Activated T-cell treated with anti-CD3 and anti-CD28 coated beads for 4 hours (primary cell): ENCODE results near the gene ZNHIT2.

ENCODE experiments used
- DNase-seq: peaks from one replicate; pipeline ENCODE4 v3.0.0-alpha.2; 2020

Gene ZNHIT2

GRCh38 chr11:65134240-65134951 lies 16.9 kb upstream of the ZNHIT2 start, which contains the start of gene SYVN1:
Gene SYVN1 (minus strand): TSS chr11:65134519. CDS start chr11:65133601, 918 bp downstream.
- DNase-seq, result peak; percentile 89

DNA sequence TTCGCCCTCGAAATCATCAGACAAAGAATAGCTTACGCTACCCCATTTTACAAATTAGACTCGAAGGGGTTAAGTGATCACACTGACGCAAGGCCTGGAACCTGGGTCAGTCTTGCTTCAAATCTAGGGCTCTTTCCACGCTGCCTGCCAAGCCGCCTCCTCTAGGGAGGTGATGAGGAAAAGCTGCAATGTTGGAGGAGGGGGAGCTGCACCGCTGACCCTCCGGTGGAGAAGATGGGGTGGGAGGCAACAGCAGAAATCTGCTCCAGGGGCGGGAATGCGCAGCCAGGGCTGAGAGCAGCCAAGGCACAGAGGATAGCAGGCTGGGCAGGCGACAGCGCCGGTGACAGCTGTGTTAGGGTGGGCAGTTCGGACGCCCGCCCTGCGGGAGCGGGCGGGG lies 16.2 kb upstream of the ZNHIT2 start:
- DNase-seq, result no peak

DNA sequence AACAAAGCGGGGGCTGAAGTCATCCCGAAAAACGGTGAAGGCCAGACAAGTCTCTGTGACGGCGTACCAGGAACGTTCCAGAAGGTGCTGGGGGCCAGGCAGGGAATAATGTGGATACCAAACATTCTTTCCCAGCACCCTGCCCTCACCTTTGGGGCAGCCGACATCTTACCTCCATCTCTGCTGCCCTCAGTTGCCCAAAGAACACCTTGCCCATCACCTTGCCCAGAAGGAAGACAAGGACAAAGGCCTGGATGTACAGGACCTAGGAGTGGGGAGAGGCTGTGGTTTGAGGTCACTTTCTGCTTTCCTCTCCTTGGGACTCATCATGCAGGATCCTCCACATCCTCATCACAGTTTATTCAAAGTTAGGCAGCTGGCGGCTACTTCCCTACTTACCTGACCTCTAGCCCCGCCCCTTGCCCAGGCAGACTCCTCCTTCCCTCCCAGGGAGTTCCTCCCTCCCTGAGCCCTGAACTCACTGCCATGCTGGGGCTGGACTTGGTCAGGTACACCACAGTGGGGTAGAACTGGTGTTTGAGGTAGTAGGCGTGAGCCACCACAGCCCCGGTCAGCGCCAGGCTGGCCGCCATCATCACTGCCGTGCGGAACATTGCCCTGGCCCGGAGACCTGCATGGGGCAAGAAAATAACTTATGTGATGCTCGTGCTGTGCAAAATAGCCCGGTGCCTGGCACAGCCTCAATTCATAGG lies 15.6 kb upstream of the ZNHIT2 start:
- no peak for DNase-seq

DNA sequence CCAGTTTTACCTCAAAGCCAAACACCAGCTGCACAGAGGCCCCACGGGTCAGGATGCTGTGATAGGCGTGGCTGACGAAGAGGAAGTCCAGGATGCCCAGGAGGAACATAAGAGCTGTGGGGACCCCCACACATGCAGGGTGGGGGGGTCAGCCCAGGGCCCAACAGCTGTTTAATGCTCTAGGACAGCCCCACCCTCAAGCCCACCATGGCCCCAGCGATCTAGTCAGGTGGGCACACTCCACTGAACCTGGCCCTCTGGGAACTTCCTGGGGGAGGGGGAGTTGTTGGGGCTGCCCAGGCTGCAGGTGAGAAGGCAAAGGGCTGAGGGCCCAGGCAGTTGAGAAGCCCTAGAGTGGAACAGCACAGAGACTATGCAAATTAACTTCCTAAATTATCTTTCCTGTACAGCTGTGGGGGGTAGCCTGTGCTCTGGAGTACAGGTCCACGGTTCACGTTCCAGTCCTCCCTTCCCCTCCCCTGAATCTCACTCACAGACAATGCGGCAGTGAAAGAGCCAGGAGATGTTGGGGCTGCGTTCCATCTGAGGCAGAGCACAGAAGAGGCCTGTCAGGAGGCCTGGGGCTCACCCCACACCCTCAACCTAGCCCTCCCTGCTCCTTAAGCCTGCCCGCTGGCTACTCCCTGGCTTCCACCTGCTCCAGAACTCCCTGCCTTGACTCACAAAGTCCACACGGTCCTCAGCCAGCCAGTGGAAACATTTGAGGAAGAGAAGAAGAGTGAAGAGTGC lies 14.9 kb upstream of the ZNHIT2 start:
- no peak for DNase-seq

GRCh38 chr11:65131895-65132237 lies 14.4 kb upstream of the ZNHIT2 start:
- DNase-seq, result no peak

DNA sequence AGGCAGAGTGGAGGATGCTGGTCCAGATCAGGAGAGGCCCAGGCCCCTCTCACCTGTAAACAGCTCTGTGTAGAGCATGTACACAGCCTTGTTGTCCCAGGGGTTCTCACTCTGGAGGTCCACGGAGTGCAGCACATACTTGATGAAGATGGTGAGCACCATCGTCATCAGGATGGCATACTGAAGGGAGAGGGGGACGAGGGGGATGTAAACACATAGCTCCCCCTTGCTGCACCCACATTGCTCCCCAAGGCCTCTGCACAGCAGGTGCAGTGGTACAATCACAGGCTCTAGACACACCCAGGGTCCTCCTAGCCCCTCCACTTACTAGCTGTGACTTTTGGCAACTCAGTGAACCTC lies 13.9 kb upstream of the ZNHIT2 start:
- DNase-seq, result no peak

DNA sequence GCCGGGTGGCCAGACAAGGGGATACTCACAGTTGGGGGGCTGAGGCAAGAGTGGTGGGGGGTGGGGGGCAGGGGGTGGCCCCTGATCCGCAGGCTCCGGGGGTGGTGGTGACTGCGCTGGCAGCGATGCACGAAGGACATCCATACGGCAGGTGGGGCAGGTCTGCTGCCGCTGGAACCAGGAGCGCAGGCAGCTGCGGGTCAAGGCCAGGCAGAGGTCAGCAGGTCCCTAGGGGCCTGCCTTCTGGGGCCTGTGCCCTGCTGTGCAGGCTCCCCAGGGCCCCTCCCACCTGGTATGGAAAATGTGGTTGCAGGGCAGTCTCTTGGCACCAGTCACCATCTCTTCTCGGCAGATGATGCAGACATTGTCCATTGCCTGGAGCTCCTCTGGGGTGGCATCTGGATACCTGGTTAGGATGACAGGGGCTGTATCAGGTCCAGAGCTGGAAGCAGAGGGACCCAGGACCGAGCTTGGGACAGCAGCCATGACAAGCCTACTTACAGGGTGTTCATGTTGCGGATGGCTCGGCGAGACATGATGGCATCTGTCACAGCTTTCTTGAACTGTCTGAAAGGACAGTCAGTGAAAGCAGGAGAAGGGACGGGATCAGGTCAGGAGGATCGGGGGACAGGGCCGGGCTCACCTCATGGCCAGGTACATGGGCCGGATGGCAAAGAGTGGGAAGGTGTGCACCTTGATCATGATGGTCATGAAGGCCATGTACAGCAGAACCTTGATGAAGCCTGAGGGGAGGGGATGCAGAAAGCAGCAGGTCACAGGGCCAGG lies 13.3 kb upstream of the ZNHIT2 start:
- no peak for DNase-seq

DNA sequence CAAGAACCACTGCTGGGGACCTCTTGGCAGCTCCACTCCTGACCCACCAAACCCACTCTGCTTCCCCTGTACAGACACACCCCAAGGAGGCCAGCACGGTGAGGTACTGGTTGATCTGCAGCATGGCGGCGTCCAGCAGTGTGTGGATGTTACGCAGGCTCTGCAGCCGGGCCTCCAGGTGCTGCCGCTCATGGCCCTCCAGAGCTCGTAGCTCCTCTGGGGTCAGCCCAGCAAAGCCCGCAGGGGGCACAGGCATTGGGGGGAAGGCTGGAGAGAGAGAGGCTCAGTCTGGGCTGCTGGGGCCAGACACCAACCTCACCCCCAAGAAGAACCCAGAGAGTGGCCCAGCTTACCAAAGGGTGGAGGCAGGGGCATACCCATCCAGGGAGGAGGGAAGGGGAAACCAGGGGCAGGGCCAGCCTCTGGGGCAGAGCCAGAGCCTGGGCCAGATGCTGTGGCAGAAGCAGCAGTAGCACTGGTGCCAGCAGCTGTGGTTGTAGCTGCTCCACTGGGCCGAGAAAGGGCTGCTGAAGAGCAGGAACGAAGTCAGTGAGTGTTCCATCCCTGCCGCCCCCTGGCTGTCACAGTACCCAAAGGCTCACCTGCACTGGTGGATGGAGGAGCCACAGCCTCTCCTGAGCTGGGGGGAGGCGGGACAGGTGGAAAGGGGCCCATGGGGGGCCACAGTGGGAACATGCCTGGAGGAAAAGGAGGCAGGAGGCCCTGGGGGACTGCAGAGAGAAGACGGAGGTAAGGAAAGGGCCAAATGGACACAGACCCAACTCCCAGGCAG lies 12.3 kb upstream of the ZNHIT2 start:
- no peak for DNase-seq

DNA sequence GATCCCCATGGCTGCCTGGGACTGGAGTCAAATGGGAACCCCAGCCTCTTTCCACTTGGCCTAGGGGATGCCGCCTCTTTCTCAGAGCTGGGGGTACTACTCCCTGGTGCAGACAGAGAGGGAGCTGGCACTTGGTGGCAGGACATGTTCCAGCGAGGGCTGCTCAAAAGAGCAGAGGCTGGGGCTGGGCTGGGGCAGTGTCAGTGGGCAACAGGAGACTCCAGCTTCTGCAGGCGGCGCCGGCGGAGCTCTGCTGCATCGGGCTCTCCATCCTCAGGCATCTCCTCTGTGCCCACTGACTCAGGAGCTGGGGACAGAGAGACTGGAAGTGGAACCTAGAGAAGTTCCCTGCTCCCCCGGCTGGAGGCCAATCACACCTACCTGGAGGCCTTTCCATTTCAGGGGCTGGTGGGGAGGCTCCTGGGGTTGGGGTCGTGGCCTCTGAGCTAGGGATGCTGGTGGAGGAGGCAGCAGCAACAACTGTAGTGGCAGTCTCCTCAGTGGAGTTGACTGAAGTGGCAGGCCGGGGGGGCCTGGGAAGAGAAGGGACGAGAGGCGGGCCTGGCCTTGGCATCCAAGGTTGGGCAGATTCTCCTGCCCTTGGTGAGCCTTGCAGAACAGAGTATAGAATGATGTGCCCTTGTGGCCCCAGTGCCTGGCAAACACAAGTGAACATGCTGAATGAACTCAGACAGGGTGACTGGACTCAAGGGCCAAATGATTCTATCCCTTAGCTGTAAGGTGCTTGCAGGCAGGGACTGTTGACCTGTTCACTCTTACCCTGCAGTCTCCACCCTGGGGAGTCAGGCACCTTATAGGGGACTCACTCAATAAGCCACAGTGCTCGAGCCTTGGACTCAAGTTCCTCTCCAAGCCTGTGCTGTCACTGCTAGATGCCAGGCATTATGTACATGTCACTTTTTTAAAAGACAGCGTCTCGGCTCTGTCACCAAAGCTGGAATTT lies 11.0 kb upstream of the ZNHIT2 start:
- DNase-seq, result no peak

GRCh38 chr11:65127473-65128181 lies 10.1 kb upstream of the ZNHIT2 start:
- DNase-seq, result no peak

DNA sequence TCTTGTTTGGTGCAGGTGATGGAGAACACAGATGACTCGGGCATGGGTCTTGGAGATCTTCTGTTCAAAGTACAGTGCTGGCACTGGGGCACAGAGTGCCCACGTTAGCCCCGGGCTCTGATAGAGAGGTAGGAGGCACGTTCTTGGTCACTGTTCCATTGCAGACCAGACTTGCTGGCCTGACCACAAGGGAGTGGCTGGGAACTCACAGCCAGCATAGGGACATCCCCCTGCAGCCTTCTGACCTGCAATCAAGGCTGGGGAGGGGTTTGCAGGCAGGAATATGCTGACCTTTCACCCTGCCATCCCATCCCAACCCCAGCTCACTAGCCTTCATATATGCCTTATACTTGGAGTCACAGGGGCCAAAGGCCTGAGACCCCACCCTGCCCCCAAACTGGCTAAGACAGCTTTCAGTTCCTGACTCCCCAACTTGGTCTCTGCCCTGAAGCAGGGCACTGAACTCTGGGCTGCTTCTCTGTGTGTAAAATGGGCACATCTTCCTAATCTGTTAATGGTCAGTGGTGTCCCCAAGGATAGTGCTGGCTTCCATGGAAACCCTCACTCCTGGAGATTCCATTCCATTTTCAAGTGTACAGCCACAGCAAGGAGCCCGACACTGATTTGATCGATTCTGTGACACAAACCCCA lies 9.2 kb upstream of the ZNHIT2 start:
- DNase-seq, result no peak

- DNase-seq, result no peak
These were observed 7.9 kb upstream of the ZNHIT2 start for GRCh38 chr11:65125197-65126056.

DNA sequence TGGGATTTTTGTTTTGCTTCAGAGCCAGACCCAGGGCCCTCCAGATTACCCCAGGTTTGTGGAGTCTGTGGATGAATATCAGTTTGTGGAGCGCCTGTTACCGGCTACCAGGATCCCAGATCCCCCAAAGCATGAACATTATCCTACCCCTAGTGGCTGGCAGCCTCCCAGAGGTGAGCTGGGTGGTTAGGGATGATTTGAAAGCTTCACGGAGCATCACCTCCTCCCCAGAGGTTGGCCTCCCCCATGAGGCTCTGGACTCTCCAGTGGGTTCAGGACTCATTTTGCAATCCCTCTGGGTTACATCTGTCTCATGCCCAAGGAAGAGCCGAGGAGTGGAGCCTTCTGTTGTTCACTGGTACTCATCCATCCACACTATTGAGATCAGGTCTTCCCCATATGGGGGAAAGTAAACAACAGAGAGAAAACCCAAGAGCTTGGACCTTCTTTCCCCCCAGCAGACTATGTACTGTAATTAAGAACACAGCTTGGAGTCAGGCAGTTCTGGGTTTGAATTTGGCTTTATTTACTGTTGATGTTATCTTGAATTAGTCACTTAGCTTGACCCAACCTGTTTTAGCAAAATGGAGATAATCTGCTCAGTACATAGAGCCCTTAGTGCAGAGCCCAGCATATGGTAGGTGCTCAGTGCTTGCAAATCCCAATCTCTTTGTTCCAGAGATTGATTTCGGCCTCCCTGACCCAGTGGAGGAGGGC lies 7.1 kb upstream of the ZNHIT2 start:
- no peak for DNase-seq

- peak; percentile 97 for DNase-seq
These were observed 4.6 kb upstream of the ZNHIT2 start, which contains the start of the genes FAU and MRPL49 for GRCh38 chr11:65121865-65122696. Gene FAU (minus strand): TSS chr11:65122134. CDS start chr11:65121813, 321 bp downstream. Gene MRPL49 (plus strand): TSS chr11:65122321. CDS start chr11:65122347, 26 bp downstream.

DNA sequence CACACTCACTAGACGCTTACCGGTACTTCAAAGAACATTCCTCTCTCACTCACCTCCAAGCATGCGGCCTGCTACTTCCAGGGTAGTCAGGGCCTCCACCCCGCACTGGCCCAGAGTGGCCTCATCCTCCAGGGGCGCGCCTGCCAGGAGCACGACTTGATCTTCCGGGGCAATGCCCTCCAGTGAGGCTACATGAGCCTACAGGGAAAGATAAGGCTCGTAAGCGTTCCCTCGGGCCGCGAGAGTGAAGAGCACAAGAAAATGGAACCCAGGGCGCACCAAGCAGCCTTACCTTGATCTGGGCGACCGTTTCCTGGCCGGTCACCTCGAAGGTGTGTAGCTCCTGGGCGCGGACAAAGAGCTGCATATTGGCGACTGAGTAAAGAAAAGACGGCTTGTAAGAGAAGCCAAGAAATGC lies 4.0 kb upstream of the ZNHIT2 start:
- DNase-seq, result no peak

GRCh38 chr11:65120831-65121230 lies 3.3 kb upstream of the ZNHIT2 start:
- no peak for DNase-seq

GRCh38 chr11:65119670-65119995 lies 2.1 kb upstream of the ZNHIT2 start:
- no peak for DNase-seq
